Breast epithelium (tissue), 4 donors: ENCODE measurements around the gene ATP2B2. TPM values are rescaled to one million over a fixed set of nuclear protein-coding genes. Genes with fewer than 3 reads are reported as not detected.

ENCODE experiments used
- DNase-seq, 2 donors: peaks; one replicate each; pipeline ENCODE4 v3.0.0-alpha.2; 2019; ENCODE audit warnings: low spot score in 2 of 2
- H3K27ac ChIP-seq, 2 donors: fragments of 200-600 bp; sonication (generic) in 1 of 2; one replicate each; pipeline ENCODE4 v1.5.1; 2016 to 2019; ENCODE audit warnings: mild to moderate bottlenecking in 1 of 2
- H3K27me3 ChIP-seq, 2 donors: fragments of 200-600 bp; sonication (generic) in 1 of 2; one replicate each; pipeline versions ENCODE4 v1.5.1 to v1.6.0; 2017 to 2019; ENCODE audit warnings: control low read depth in 1 of 2, mild to moderate bottlenecking in 1 of 2
- H3K36me3 ChIP-seq: fragments of 200-600 bp; one replicate; pipeline ENCODE4 v1.5.1; 2019
- H3K4me1 ChIP-seq, 2 donors: fragments of 200-600 bp; sonication (generic); one replicate each; pipeline ENCODE4 v1.5.1; 2016 to 2019; ENCODE audit warnings: control low read depth in 1 of 2
- H3K4me3 ChIP-seq, 3 donors: fragments of 200-600 bp; sonication (generic); 1 replicate in 2 of 3; 2 replicates in 1 of 3; pipeline ENCODE4 v1.5.1; 2016 to 2019; ENCODE audit warnings: mild to moderate bottlenecking in 3 of 3, moderate library complexity in 2 of 3
- H3K9me3 ChIP-seq, 2 donors: fragments of 200-600 bp; sonication (generic) in 1 of 2; one replicate each; pipeline ENCODE4 v1.5.1; 2016 to 2019; ENCODE audit warnings: control low read depth in 1 of 2
- POLR2A ChIP-seq: fragments of 450-650 bp; IDR thresholded peaks from one replicate; pipeline ENCODE4 v1.6.1; 2016; ENCODE audit warnings: antibody characterized with exemption, mild to moderate bottlenecking, moderate library complexity
- POLR2AphosphoS5 ChIP-seq, 3 donors: sonication (generic); formaldehyde crosslinking; IDR thresholded peaks; one replicate each; pipeline ENCODE4 v1.6.1; 2017; ENCODE audit warnings: antibody characterized with exemption in 3 of 3
- intact Hi-C: fragments of 100-400 bp; cut with DNase I; formaldehyde crosslinking; loops from one replicate; pipeline ENCODE4 v1.15.1; 2023; ENCODE audit warnings: low total_unique reads
- total RNA-seq, 3 donors: library from RNA; depleted of rRNA; stranded (reverse); fragments of >200 nt; gene quantifications; one replicate each; pipeline ENCODE4 v1.1.0, GENCODE V29; 2016
- TF ChIP-seq, protein P1 (sequence below), 3 donors: fragments of 450-650 bp; IDR thresholded peaks; one replicate each; pipeline ENCODE4 v1.5.1; 2016 to 2017; ENCODE audit warnings: antibody characterized with exemption in 3 of 3, mild to moderate bottlenecking in 3 of 3, moderate library complexity in 3 of 3

Gene ATP2B2
- total RNA-seq, 3 donors from 2014 or later: under 0.01 to 0.15 TPM; not detected in 1

DNA sequence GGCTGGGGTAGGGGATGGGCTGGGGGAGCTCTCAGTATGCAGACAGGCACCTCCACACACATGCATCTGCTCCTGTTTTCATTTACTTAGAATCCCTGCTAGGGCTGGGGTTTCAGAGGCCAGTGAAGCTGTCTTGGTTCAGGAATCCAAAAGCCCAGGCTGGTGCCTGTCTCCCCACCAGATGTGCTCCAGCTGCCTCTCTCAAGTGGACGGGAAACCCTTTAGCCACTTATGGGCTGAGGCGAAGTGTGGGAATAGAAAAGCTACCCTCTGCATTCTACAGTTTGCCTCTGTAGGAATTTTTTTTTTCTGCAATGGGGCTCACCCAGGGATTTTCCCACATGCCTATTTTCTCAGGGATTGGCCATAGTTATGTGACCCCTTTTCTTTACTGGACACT is 72.5 kb downstream of the ATP2B2 start:
- Histone ChIP-seq H3K4me3 (no peak overlapping the region), H3K4me1 (no peaks in the 10 kb centered on the region), H3K9me3 (no peaks in the 10 kb centered on the region), H3K27me3 (peaks cover 0 to 4% of the 10 kb centered on the region in 2 donors), H3K36me3 (no peaks in the 10 kb centered on the region), H3K27ac (no peak overlapping the region)
- TF ChIP-seq POLR2A (no peak), POLR2AphosphoS5 (IDR thresholded peaks at IDR 0.05) (no peak)
- TF ChIP-seq, protein P1, sequence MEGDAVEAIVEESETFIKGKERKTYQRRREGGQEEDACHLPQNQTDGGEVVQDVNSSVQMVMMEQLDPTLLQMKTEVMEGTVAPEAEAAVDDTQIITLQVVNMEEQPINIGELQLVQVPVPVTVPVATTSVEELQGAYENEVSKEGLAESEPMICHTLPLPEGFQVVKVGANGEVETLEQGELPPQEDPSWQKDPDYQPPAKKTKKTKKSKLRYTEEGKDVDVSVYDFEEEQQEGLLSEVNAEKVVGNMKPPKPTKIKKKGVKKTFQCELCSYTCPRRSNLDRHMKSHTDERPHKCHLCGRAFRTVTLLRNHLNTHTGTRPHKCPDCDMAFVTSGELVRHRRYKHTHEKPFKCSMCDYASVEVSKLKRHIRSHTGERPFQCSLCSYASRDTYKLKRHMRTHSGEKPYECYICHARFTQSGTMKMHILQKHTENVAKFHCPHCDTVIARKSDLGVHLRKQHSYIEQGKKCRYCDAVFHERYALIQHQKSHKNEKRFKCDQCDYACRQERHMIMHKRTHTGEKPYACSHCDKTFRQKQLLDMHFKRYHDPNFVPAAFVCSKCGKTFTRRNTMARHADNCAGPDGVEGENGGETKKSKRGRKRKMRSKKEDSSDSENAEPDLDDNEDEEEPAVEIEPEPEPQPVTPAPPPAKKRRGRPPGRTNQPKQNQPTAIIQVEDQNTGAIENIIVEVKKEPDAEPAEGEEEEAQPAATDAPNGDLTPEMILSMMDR (IDR thresholded peaks at IDR 0.05): no peak
- no peak for DNase-seq
- intact Hi-C loops: no loop called here

DNA sequence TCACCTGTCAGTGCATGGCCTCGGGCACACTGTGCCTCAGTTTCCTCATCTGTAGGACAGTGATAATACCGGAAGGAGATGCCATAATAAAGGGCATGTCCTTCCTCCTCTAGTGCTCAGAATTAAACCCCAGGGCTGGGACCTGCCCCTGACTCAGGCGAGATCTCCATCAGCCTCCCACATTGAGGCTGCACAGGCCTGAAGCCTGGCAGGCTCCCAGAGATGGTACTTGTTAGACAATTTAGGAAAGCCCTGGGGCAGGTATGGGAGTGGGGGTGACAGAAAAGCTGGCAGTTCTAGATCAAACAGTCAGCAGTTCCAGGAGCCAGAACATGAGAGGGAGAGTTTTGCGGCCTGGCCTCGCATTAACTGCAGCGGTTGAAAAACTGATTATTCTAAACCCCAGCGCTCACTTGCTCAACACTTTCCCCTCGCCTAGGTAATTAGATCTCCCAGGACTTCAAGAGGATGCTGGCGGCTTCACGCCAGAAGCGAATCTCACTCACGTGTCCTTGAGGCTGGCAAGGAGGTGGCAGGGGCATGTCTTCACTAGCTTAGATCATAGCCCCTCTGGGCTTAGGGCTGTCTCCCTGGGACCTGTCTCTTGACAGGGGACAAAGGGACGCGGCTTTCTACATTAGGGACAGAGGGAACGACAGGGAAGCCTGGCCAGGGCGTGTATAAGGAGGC is 73.1 kb downstream of the ATP2B2 start:
- TF ChIP-seq POLR2A (no peak), POLR2AphosphoS5 (IDR thresholded peaks at IDR 0.05) (no peak)
- TF ChIP-seq, protein P1 (IDR thresholded peaks at IDR 0.05): no peak
- intact Hi-C loops: no loop called here
- no peaks in the 10 kb centered on the region for H3K36me3 ChIP-seq
- peaks cover 0 to 9% of the 10 kb centered on the region in 2 donors for H3K27me3 ChIP-seq
- no peaks in the 10 kb centered on the region for H3K9me3 ChIP-seq
- DNase-seq: peak in 1 of 2 donors; percentile 47
- H3K4me1 ChIP-seq: no peaks in the 10 kb centered on the region
- H3K27ac ChIP-seq: no peak overlapping the region
- no peak overlapping the region for H3K4me3 ChIP-seq

DNA sequence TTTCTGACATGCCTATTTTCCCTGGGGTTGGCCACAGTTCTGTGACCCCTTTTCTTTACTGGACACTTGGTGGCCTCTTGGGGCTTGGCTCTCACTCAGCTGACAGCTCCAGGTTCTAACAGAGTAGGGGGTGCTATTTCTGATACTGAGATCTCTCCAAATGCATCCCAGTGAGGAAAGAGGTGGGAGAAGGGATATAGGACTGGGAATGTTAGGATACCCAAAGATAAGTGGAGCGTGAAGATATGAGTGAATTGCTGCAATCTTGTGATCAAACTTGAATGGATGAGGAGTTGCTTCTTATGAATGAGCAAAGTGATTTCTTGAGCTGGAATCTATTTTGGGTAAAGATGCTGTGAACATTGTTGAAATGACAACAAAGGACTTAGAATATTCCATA is 74.6 kb downstream of the ATP2B2 start:
- TF ChIP-seq, protein P1 (IDR thresholded peaks at IDR 0.05): no peak
- TF ChIP-seq POLR2AphosphoS5 (IDR thresholded peaks at IDR 0.05) (no peak), POLR2A (no peak)
- no peak for DNase-seq
- no peak overlapping the region for H3K4me3 ChIP-seq
- no peak overlapping the region for H3K27ac ChIP-seq
- intact Hi-C loops: no loop called here
- H3K9me3 ChIP-seq: no peaks in the 10 kb centered on the region
- no peaks in the 10 kb centered on the region for H3K4me1 ChIP-seq
- peaks cover 0 to 9% of the 10 kb centered on the region in 2 donors for H3K27me3 ChIP-seq
- H3K36me3 ChIP-seq: no peaks in the 10 kb centered on the region

DNA sequence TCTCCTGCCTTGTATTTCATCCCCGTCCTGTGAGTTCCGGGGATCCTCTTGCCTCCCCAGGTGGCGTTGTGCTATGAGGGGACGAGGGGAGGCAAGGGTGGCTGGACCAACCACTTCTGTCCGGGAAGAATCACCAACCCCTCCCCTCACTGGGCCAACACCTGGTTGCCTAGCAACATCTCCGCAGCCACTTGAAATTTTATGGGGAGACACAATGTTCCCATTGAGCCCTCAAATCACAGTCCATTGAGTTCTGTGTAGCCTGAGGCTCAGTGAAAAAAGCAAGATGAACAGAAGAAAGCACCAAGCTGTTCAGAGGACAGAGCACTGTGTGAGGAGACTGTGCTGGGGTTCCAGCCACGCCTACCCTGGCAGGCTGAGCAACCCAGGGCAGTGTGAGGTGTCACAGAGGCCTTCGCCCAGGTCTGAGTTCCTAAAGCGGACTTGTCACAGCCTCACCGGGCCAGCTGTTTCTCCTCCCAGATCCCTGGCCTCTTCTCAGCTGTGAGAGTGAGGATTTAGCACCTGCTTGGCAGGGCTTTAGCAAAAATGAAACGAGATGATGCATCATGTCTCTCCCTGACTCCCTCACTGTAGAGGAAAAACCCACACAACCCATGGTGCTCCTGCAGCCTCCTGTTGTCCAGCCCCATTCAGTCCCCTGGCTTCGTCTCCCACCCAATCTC is 76.8 kb downstream of the ATP2B2 start:
- Histone ChIP-seq H3K27ac (no peak overlapping the region), H3K27me3 (peaks cover 0 to 9% of the 10 kb centered on the region in 2 donors), H3K36me3 (no peaks in the 10 kb centered on the region), H3K4me1 (no peaks in the 10 kb centered on the region), H3K9me3 (no peaks in the 10 kb centered on the region), H3K4me3 (no peak overlapping the region)
- intact Hi-C loops: no loop called here
- TF ChIP-seq, protein P1 (IDR thresholded peaks at IDR 0.05): no peak
- TF ChIP-seq POLR2A: no peak
- TF ChIP-seq POLR2AphosphoS5 (IDR thresholded peaks at IDR 0.05): no peak
- no peak for DNase-seq
